GM12874 (cell line): ENCODE data around the gene SGSH.

ENCODE experiments used
- CTCF ChIP-seq: IDR thresholded peaks from 2 replicates; pipeline ENCODE4 v1.5.1; 2011; ENCODE audit warnings: low read depth, mild to moderate bottlenecking, control low read depth, low read length, moderate library complexity; ENCODE audit not compliant: insufficient read depth

SGSH gene

GRCh38 chr17:80195141-80195540 is 25.0 kb downstream of the SGSH start:
- no peak for TF ChIP-seq CTCF

GRCh38 chr17:80191865-80192661 is 28.1 kb downstream of the SGSH start:
- TF ChIP-seq CTCF = no peak

GRCh38 chr17:80191192-80191591 is 28.9 kb downstream of the SGSH start:
- no peak for TF ChIP-seq CTCF

- TF ChIP-seq CTCF = no peak
Measured at GRCh38 chr17:80190716-80191115, 29.4 kb downstream of the SGSH start.

GRCh38 chr17:80189611-80190010 is 30.5 kb downstream of the SGSH start:
- TF ChIP-seq CTCF = no peak

- no peak for TF ChIP-seq CTCF
Measured at GRCh38 chr17:80187515-80187941, 32.6 kb downstream of the SGSH start.

GRCh38 chr17:80187090-80187489 is 33.0 kb downstream of the SGSH start:
- no peak for TF ChIP-seq CTCF
